ENCODE measurements around the gene TRIM22. TPM values are rescaled to one million over a fixed set of nuclear protein-coding genes. Genes with fewer than 3 reads are reported as not detected.
"Not testable (repeated sequence)": the region's sequence is repeated elsewhere in the genome, so short reads cannot be mapped to it uniquely, and the experiment has no call there.

Gene TRIM22
- 43.5 and 64.1 TPM in 2 replicates for total RNA-seq (2012; rRNA removed)

DNA sequence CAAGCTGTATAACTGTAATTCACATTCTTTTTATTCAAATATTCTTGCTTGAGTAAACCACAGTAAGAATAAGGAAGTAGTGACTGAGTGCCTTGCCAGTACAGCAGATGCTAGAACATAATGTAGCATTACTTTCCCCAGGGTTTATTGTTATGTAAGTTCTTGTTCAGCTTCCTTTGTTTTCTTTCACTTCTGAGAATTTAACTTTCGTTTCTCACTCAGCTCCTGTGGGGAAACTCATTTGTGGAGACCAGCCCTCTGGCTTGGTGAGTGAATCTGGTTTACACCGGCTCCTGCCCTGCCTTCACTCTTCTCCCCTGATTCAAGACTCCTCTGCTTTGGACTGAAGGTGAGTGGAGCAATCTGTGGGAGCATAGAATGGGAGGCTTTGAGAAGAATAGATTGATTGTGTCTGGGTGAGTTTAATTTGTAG is at the start of gene TRIM22:
Gene TRIM22, plus strand, starts transcription at position 240 of the 433 bp plus-strand sequence. CDS start 6,443 bp downstream, outside the sequence.
- peak within 1 kb of the TSS; percentile 73 for H3K4me3 ChIP-seq (ENCODE audit: low read length)
- H3K9ac ChIP-seq (ENCODE audit: low read depth, low read length): peak within 1 kb of the TSS; percentile 86

DNA sequence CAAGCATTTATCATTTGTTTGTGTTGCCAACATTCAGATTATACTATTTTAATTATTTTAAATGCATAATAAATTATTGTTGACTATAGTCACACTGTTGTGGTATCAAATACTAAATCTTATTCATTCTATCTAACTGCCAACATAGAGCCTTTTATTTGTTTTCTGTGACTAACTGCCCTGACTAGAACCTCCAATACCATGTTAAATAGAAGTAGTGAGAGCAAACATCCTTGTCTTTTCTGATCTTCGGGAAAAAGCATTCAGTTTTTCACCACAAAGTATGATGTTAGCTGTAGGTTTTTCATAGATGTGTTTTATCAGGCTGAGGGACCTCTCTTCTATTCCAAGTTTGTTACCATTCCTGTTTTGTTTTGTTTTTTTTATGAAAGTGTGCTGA is 49.6 kb upstream of the TRIM22 start:
- Histone ChIP-seq H3K9ac (ENCODE audit: low read depth, low read length) (no peak overlapping the region), H3K27me3 (ENCODE audit: control insufficient read depth, insufficient read depth, low read length) (no peaks in the 10 kb centered on the region), H3K4me1 (ENCODE audit: control insufficient read depth, insufficient read depth, low read length) (no peaks in the 10 kb centered on the region), H3K4me2 (ENCODE audit: low read length) (no peak overlapping the region), H3K36me3 (ENCODE audit: insufficient read depth, low read length) (no peaks in the 10 kb centered on the region), H3K4me3 (ENCODE audit: low read length) (no peak overlapping the region), H3K9me3 (replicated peaks; ENCODE audit: low read length) (no peaks in the 10 kb centered on the region)

More for the DNA sequence above, at the start of gene TRIM22:
- Histone ChIP-seq H3K27me3 (ENCODE audit: control insufficient read depth, insufficient read depth, low read length) (no peaks in the 10 kb centered on the region), H3K4me1 (ENCODE audit: control insufficient read depth, insufficient read depth, low read length) (peaks cover 25% of the 10 kb centered on the region), H3K36me3 (ENCODE audit: insufficient read depth, low read length) (no peaks in the 10 kb centered on the region), H3K4me2 (ENCODE audit: low read length) (peak within 1 kb of the TSS; percentile 83), H3K9me3 (replicated peaks; ENCODE audit: low read length) (no peaks in the 10 kb centered on the region)

DNA sequence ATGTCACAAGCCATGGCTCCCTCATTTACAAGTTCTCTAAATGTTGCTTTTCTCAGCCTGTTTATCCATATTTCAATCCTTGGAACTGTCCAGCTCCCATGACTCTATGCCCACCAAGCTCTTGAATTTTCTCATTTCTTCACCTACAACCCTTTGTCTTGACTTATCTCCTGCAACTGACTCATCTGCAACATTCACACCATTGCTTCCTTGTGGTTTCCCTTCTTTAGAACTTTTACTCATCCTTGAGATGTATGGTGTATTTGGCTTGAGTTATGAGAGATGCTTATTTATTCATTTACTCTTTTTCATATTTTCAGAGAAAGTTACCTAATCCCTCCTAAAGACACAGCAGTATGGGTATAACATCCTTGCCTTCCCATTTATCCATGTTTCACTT is 46.0 kb upstream of the TRIM22 start:
- no peak overlapping the region for H3K4me2 ChIP-seq (ENCODE audit: low read length)
- H3K9ac ChIP-seq (ENCODE audit: low read depth, low read length): no peak overlapping the region
- H3K9me3 ChIP-seq (replicated peaks; ENCODE audit: low read length): no peaks in the 10 kb centered on the region
- H3K4me1 ChIP-seq (ENCODE audit: control insufficient read depth, insufficient read depth, low read length): no peaks in the 10 kb centered on the region
- H3K36me3 ChIP-seq (ENCODE audit: insufficient read depth, low read length): no peaks in the 10 kb centered on the region
- no peak overlapping the region for H3K4me3 ChIP-seq (ENCODE audit: low read length)
- H3K27me3 ChIP-seq (ENCODE audit: control insufficient read depth, insufficient read depth, low read length): no peaks in the 10 kb centered on the region

GRCh38 chr11:5646139-5646538 is 43.5 kb upstream of the TRIM22 start:
- Histone ChIP-seq H3K4me1 (ENCODE audit: control insufficient read depth, insufficient read depth, low read length) (no peaks in the 10 kb centered on the region), H3K4me2 (ENCODE audit: low read length) (no peak overlapping the region), H3K27me3 (ENCODE audit: control insufficient read depth, insufficient read depth, low read length) (no peaks in the 10 kb centered on the region), H3K9me3 (replicated peaks; ENCODE audit: low read length) (no peaks in the 10 kb centered on the region), H3K36me3 (ENCODE audit: insufficient read depth, low read length) (no peaks in the 10 kb centered on the region), H3K9ac (ENCODE audit: low read depth, low read length) (no peak overlapping the region), H3K4me3 (ENCODE audit: low read length) (no peak overlapping the region)

GRCh38 chr11:5655474-5655873 is 34.1 kb upstream of the TRIM22 start:
- no peak overlapping the region for H3K9ac ChIP-seq (ENCODE audit: low read depth, low read length)
- no peaks in the 10 kb centered on the region for H3K36me3 ChIP-seq (ENCODE audit: insufficient read depth, low read length)
- no peaks in the 10 kb centered on the region for H3K9me3 ChIP-seq (replicated peaks; ENCODE audit: low read length)
- H3K4me1 ChIP-seq (ENCODE audit: control insufficient read depth, insufficient read depth, low read length): no peaks in the 10 kb centered on the region
- no peaks in the 10 kb centered on the region for H3K27me3 ChIP-seq (ENCODE audit: control insufficient read depth, insufficient read depth, low read length)
- no peak overlapping the region for H3K4me3 ChIP-seq (ENCODE audit: low read length)
- H3K4me2 ChIP-seq (ENCODE audit: low read length): no peak overlapping the region

DNA sequence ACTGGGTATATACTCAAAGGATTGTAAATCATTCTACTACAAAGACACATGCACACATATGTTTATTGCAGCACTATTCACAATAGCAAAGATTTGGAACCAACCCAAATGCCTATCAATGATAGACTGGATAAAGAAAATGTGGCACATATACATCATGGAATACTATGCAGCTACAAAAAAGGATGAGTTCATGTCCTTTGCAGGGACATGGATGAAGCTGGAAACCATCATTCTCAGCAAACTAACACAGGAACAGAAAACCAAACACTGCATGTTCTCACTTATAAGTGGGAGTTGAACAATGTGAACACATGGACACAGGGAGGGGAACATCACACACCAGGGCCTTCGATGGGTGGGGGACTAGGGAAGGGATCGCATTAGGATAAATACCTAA is 32.6 kb upstream of the TRIM22 start:
- H3K4me1 ChIP-seq (ENCODE audit: control insufficient read depth, insufficient read depth, low read length); H3K9me3 ChIP-seq (replicated peaks; ENCODE audit: low read length); H3K36me3 ChIP-seq (ENCODE audit: insufficient read depth, low read length); H3K9ac ChIP-seq (ENCODE audit: low read depth, low read length); H3K4me3 ChIP-seq (ENCODE audit: low read length); H3K4me2 ChIP-seq (ENCODE audit: low read length); H3K27me3 ChIP-seq (ENCODE audit: control insufficient read depth, insufficient read depth, low read length): not testable (repeated sequence)

DNA sequence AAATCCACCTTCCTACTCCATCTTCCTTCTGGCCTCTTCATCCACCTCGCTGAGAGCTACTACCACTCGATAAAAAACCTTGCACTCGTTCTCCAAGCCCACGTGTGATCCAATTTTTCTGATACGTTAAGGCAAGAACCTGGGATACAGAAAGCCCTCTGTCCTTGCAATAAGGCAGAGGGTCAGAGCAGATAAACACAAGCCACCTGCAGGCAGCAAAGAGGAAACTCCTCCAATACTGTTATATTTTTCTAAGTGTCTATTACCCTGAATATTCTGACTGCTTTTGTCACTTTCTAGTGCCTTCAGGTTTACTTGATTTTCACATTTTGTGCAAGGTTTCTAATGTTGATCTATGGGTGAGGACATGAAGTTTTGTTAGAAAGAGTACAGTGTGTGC is 31.3 kb upstream of the TRIM22 start:
- H3K9ac ChIP-seq (ENCODE audit: low read depth, low read length): no peak overlapping the region
- no peaks in the 10 kb centered on the region for H3K36me3 ChIP-seq (ENCODE audit: insufficient read depth, low read length)
- H3K4me1 ChIP-seq (ENCODE audit: control insufficient read depth, insufficient read depth, low read length): no peaks in the 10 kb centered on the region
- no peak overlapping the region for H3K4me2 ChIP-seq (ENCODE audit: low read length)
- H3K27me3 ChIP-seq (ENCODE audit: control insufficient read depth, insufficient read depth, low read length): no peaks in the 10 kb centered on the region
- no peaks in the 10 kb centered on the region for H3K9me3 ChIP-seq (replicated peaks; ENCODE audit: low read length)
- no peak overlapping the region for H3K4me3 ChIP-seq (ENCODE audit: low read length)

GRCh38 chr11:5663511-5663910 is 26.1 kb upstream of the TRIM22 start:
- H3K27me3 ChIP-seq (ENCODE audit: control insufficient read depth, insufficient read depth, low read length): no peaks in the 10 kb centered on the region
- no peak overlapping the region for H3K4me3 ChIP-seq (ENCODE audit: low read length)
- no peaks in the 10 kb centered on the region for H3K4me1 ChIP-seq (ENCODE audit: control insufficient read depth, insufficient read depth, low read length)
- H3K4me2 ChIP-seq (ENCODE audit: low read length): no peak overlapping the region
- H3K9ac ChIP-seq (ENCODE audit: low read depth, low read length): no peak overlapping the region
- peaks cover 24% of the 10 kb centered on the region for H3K36me3 ChIP-seq (ENCODE audit: insufficient read depth, low read length)
- H3K9me3 ChIP-seq (replicated peaks; ENCODE audit: low read length): no peaks in the 10 kb centered on the region

DNA sequence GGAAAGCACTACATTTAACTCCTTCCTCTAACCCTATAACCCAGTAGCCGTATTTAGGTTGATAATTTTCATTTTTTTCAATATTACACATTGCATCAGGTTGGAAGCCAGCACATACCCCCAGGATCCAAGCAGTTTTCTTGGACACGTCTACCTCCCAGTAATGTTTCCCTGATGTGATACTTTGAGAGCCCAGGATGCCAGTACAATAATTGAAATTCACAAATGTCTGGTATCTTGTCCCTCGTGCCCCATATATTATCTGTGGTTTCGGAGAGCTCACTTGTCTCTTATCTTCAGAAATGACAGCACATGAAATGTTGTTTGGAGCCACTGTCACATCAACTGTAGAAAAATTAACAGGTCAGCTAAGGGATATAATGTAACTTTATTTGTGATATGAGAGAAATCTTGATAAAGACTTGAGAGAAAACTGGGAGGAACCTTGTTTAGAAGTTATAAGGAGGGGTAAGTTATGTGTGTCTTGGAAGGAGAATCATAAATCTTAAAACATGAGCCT is 24.5 kb upstream of the TRIM22 start:
- Histone ChIP-seq H3K9ac (ENCODE audit: low read depth, low read length) (no peak overlapping the region), H3K4me2 (ENCODE audit: low read length) (no peak overlapping the region), H3K9me3 (replicated peaks; ENCODE audit: low read length) (no peaks in the 10 kb centered on the region), H3K4me3 (ENCODE audit: low read length) (no peak overlapping the region), H3K36me3 (ENCODE audit: insufficient read depth, low read length) (peaks cover 32% of the 10 kb centered on the region), H3K4me1 (ENCODE audit: control insufficient read depth, insufficient read depth, low read length) (no peaks in the 10 kb centered on the region), H3K27me3 (ENCODE audit: control insufficient read depth, insufficient read depth, low read length) (no peaks in the 10 kb centered on the region)

DNA sequence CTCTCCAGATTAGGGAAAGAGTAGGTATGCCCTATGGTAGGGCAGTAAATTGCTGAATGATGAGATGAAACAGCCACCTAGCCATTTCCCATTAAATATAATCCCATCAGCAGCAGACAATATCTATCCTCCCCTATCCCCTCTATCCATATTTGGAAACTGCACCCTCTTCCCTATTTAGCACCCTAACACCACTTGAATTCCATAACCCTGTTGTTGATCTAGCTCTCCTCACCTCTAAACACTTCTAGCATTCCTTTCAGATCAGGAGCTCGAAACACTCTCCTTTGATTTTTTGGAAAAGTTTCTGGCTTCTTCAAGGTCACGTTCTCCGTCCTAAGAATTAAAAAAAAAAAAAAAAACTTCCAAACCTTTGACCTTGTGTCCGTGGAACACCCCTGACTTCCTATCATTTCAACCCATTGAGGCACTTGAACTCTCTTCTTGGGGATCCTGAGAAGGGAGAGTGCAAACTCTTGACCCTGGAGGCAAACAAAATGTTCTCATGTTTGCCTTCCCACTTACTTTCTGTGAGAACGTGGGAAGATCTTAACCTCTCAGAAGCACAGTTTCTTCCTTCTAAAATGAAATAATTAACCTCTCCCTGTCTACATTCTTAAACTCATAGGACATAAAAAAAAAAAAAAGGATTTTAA is 23.7 kb upstream of the TRIM22 start:
- Histone ChIP-seq H3K36me3 (ENCODE audit: insufficient read depth, low read length) (peaks cover 37% of the 10 kb centered on the region), H3K9me3 (replicated peaks; ENCODE audit: low read length) (no peaks in the 10 kb centered on the region), H3K9ac (ENCODE audit: low read depth, low read length) (no peak overlapping the region), H3K4me3 (ENCODE audit: low read length) (no peak overlapping the region), H3K27me3 (ENCODE audit: control insufficient read depth, insufficient read depth, low read length) (no peaks in the 10 kb centered on the region), H3K4me2 (ENCODE audit: low read length) (no peak overlapping the region), H3K4me1 (ENCODE audit: control insufficient read depth, insufficient read depth, low read length) (no peaks in the 10 kb centered on the region)

GRCh38 chr11:5666402-5666793 is 23.2 kb upstream of the TRIM22 start:
- Histone ChIP-seq H3K9me3 (replicated peaks; ENCODE audit: low read length) (no peaks in the 10 kb centered on the region), H3K27me3 (ENCODE audit: control insufficient read depth, insufficient read depth, low read length) (no peaks in the 10 kb centered on the region), H3K4me2 (ENCODE audit: low read length) (no peak overlapping the region), H3K4me1 (ENCODE audit: control insufficient read depth, insufficient read depth, low read length) (no peaks in the 10 kb centered on the region), H3K4me3 (ENCODE audit: low read length) (no peak overlapping the region), H3K9ac (ENCODE audit: low read depth, low read length) (no peak overlapping the region), H3K36me3 (ENCODE audit: insufficient read depth, low read length) (peaks cover 37% of the 10 kb centered on the region)

DNA sequence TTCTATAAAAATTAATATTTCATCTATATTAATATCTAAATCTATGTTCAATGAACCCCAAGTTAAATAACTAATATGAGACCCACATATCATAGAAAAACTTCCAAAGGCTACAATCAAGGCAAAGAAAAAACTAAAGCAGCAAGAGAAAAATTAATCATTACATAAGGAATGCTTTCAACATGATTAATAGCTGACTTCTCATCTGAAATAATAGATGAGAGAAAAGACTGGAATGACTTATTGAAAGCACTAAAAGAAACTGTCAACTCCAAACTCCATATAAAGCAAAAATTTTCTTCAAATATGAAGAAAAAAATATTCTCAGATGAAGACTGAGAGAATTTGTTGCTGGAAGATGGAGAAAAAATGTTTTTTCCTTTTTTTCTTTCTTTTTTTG is 17.8 kb upstream of the TRIM22 start:
- Histone ChIP-seq H3K9ac (ENCODE audit: low read depth, low read length) (no peak overlapping the region), H3K9me3 (replicated peaks; ENCODE audit: low read length) (no peaks in the 10 kb centered on the region), H3K4me1 (ENCODE audit: control insufficient read depth, insufficient read depth, low read length) (no peaks in the 10 kb centered on the region), H3K27me3 (ENCODE audit: control insufficient read depth, insufficient read depth, low read length) (no peaks in the 10 kb centered on the region), H3K4me2 (ENCODE audit: low read length) (no peak overlapping the region), H3K4me3 (ENCODE audit: low read length) (no peak overlapping the region), H3K36me3 (ENCODE audit: insufficient read depth, low read length) (peaks cover 22% of the 10 kb centered on the region)
